Measurements from ENCODE around the gene OLFM3.

OLFM3 gene

GRCh38 chr1:101996825-101997465, at the start of gene OLFM3:
Gene OLFM3 (minus strand): TSS chr1:101996926.
- DNase-seq, result peak; percentile 14
- Histone ChIP-seq H3K27me3 (ENCODE audit: insufficient read depth, low read depth, severe bottlenecking) (peaks cover 29% of the 10 kb centered on the region), H3K27ac (no peak within 1 kb of the TSS), H3K36me3 (no peaks in the 10 kb centered on the region), H3K9me3 (ENCODE audit: severe bottlenecking) (no peaks in the 10 kb centered on the region), H3K4me3 (ENCODE audit: low read depth, low read length) (peak within 1 kb of the TSS; percentile 23)
- no peak for TF ChIP-seq CTCF (IDR thresholded peaks at IDR 0.05; ENCODE audit: low read depth, low read length)

GRCh38 chr1:102045752-102046151, 49.0 kb upstream of the OLFM3 start:
- no peak for TF ChIP-seq CTCF (IDR thresholded peaks at IDR 0.05; ENCODE audit: low read depth, low read length)
- H3K27ac ChIP-seq, result no peak overlapping the region
- no peak for DNase-seq
- no peaks in the 10 kb centered on the region for H3K9me3 ChIP-seq (ENCODE audit: severe bottlenecking)
- H3K27me3 ChIP-seq (ENCODE audit: insufficient read depth, low read depth, severe bottlenecking), result peaks cover 32% of the 10 kb centered on the region
- no peaks in the 10 kb centered on the region for H3K36me3 ChIP-seq
- H3K4me3 ChIP-seq (ENCODE audit: low read depth, low read length), result no peak overlapping the region

GRCh38 chr1:102032534-102032933, 35.8 kb upstream of the OLFM3 start:
- no peaks in the 10 kb centered on the region for H3K36me3 ChIP-seq
- peaks cover 33% of the 10 kb centered on the region for H3K27me3 ChIP-seq (ENCODE audit: insufficient read depth, low read depth, severe bottlenecking)
- H3K27ac ChIP-seq, result no peak overlapping the region
- H3K4me3 ChIP-seq (ENCODE audit: low read depth, low read length), result no peak overlapping the region
- TF ChIP-seq CTCF (IDR thresholded peaks at IDR 0.05; ENCODE audit: low read depth, low read length), result no peak
- no peaks in the 10 kb centered on the region for H3K9me3 ChIP-seq (ENCODE audit: severe bottlenecking)
- no peak for DNase-seq

GRCh38 chr1:102019530-102019929, 22.8 kb upstream of the OLFM3 start:
- H3K4me3 ChIP-seq (ENCODE audit: low read depth, low read length), result no peak overlapping the region
- peaks cover 10% of the 10 kb centered on the region for H3K27me3 ChIP-seq (ENCODE audit: insufficient read depth, low read depth, severe bottlenecking)
- H3K9me3 ChIP-seq (ENCODE audit: severe bottlenecking), result no peaks in the 10 kb centered on the region
- TF ChIP-seq CTCF (IDR thresholded peaks at IDR 0.05; ENCODE audit: low read depth, low read length), result no peak
- H3K36me3 ChIP-seq, result no peaks in the 10 kb centered on the region
- DNase-seq, result no peak
- no peak overlapping the region for H3K27ac ChIP-seq

GRCh38 chr1:102015728-102016127, 19.0 kb upstream of the OLFM3 start:
- DNase-seq, result no peak
- Histone ChIP-seq H3K27ac (no peak overlapping the region), H3K27me3 (ENCODE audit: insufficient read depth, low read depth, severe bottlenecking) (peaks cover 28% of the 10 kb centered on the region), H3K36me3 (no peaks in the 10 kb centered on the region), H3K4me3 (ENCODE audit: low read depth, low read length) (no peak overlapping the region), H3K9me3 (ENCODE audit: severe bottlenecking) (no peaks in the 10 kb centered on the region)
- no peak for TF ChIP-seq CTCF (IDR thresholded peaks at IDR 0.05; ENCODE audit: low read depth, low read length)

- no peak for DNase-seq
- H3K9me3 ChIP-seq (ENCODE audit: severe bottlenecking), result no peaks in the 10 kb centered on the region
- H3K4me3 ChIP-seq (ENCODE audit: low read depth, low read length), result no peak overlapping the region
- H3K36me3 ChIP-seq, result no peaks in the 10 kb centered on the region
- peaks cover 34% of the 10 kb centered on the region for H3K27me3 ChIP-seq (ENCODE audit: insufficient read depth, low read depth, severe bottlenecking)
- H3K27ac ChIP-seq, result no peak overlapping the region
- TF ChIP-seq CTCF (IDR thresholded peaks at IDR 0.05; ENCODE audit: low read depth, low read length), result no peak
These were observed 5.3 kb upstream of the OLFM3 start for GRCh38 chr1:102002057-102002456.

All from WERI-Rb-1 (cell line).